K562 (cell line): ENCODE measurements around the gene LRP4. TPM values are rescaled to one million over a fixed set of nuclear protein-coding genes. Genes with fewer than 3 reads are reported as not detected.

Source experiments
- ATF2 ChIP-seq: sonication (generic); formaldehyde crosslinking; IDR thresholded peaks from 2 replicates; pipeline ENCODE4 v1.8.1; 2022; ENCODE audit warnings: missing genetic modification reagents
- CBFB ChIP-seq: sonication (generic); formaldehyde crosslinking; IDR thresholded peaks from 2 replicates; pipeline ENCODE4 v1.4.0; 2020; ENCODE audit warnings: mild to moderate bottlenecking, missing genetic modification reagents
- CEBPG ChIP-seq, 3 experiments: fragments of 200-800 bp in 1 of 3; sonication (Bioruptor generic) in 1 of 3; sonication (generic) in 1 of 3; formaldehyde crosslinking in 1 of 3; IDR thresholded peaks in 2 of 3; conservative IDR thresholded peaks in 1 of 3; 2 replicates each; pipeline versions ENCODE4 v1.6.1 to v1.8.0; 2016 to 2022; ENCODE audit warnings: missing compliant biosample characterization in 2 of 3, missing genetic modification characterization in 2 of 3, mild to moderate bottlenecking in 1 of 3, missing genetic modification reagents in 1 of 3
- CHD4 ChIP-seq: fragments of 200-600 bp; sonication (generic); IDR thresholded peaks from 3 replicates; pipeline ENCODE4 v1.6.1; 2012; ENCODE audit warnings: low read depth, mild to moderate bottlenecking, mixed read lengths, low read length, inconsistent platforms; ENCODE audit not compliant: insufficient read depth, insufficient replicate concordance, poor library complexity, severe bottlenecking
- ELF4 ChIP-seq: fragments of 450-650 bp; formaldehyde crosslinking; IDR thresholded peaks from 2 replicates; pipeline ENCODE4 v1.4.0; 2022; ENCODE audit warnings: missing genetic modification characterization
- IRF9 ChIP-seq: fragments of 450-650 bp; IDR thresholded peaks from 2 replicates; pipeline ENCODE4 v1.6.1; 2016; ENCODE audit warnings: missing biosample characterization, missing genetic modification characterization
- LEF1 ChIP-seq: fragments of 450-650 bp; IDR thresholded peaks from 2 replicates; pipeline ENCODE4 v1.6.1; 2016; ENCODE audit warnings: mild to moderate bottlenecking
- PCBP1 ChIP-seq: fragments of 200-400 bp; formaldehyde crosslinking; IDR thresholded peaks from 2 replicates; pipeline ENCODE4 v1.6.1; 2018; ENCODE audit warnings: mild to moderate bottlenecking, low read depth, low read length; ENCODE audit not compliant: poor library complexity, severe bottlenecking
- SIN3A ChIP-seq, 2 experiments: fragments of 150-350 bp in 1 of 2; IDR thresholded peaks; 2 replicates each; pipeline ENCODE4 v1.6.1; 2011 to 2016; ENCODE audit warnings: borderline replicate concordance in 2 of 2, low read depth in 2 of 2, low read length in 2 of 2, mild to moderate bottlenecking in 2 of 2, moderate library complexity in 2 of 2; ENCODE audit not compliant: control insufficient read depth in 1 of 2
- SP2 ChIP-seq: IDR thresholded peaks from 2 replicates; pipeline ENCODE4 v1.6.1; 2011; ENCODE audit warnings: mild to moderate bottlenecking, low read depth, low read length, moderate library complexity; ENCODE audit not compliant: poor library complexity, severe bottlenecking; ENCODE audit errors: extremely low read depth
- TCF15 ChIP-seq: fragments of 250-450 bp; sonication (Bioruptor Pico); IDR thresholded peaks from 2 replicates; pipeline ENCODE4 v1.8.0; 2022; ENCODE audit warnings: moderate library complexity, mild to moderate bottlenecking, inconsistent platforms
- UBTF ChIP-seq, 2 experiments: IDR thresholded peaks; 2 replicates each; pipeline ENCODE4 v1.6.1; 2012; ENCODE audit warnings: improper control_type of control experiment in 2 of 2, low read depth in 2 of 2, low read length in 2 of 2, borderline replicate concordance in 1 of 2
- XRCC4 ChIP-seq: IDR thresholded peaks from one replicate; pipeline ENCODE4 v1.6.1; 2011; ENCODE audit not compliant: insufficient read depth, insufficient read length; ENCODE audit errors: extremely low read depth
- ZBTB2 ChIP-seq: fragments of 450-650 bp; IDR thresholded peaks from 2 replicates; pipeline ENCODE4 v1.6.1; 2016; ENCODE audit warnings: antibody characterized with exemption
- ZNF695 ChIP-seq: fragments of 450-650 bp; formaldehyde crosslinking; IDR thresholded peaks from 2 replicates; pipeline ENCODE4 v1.4.0; 2020; ENCODE audit warnings: mild to moderate bottlenecking, moderate library complexity
- ZNF76 ChIP-seq: fragments of 250-450 bp; sonication (Bioruptor Pico); IDR thresholded peaks from 2 replicates; pipeline ENCODE4 v1.4.0; 2020; ENCODE audit warnings: mild to moderate bottlenecking, moderate library complexity, borderline replicate concordance
- polyA plus RNA-seq, 8 experiments: library from polyadenylated mRNA; depleted of rRNA in 4 of 8; stranded (reverse) in 5 of 8; unstranded in 3 of 8; fragments of >200 nt; fragmentation: Nextera tagmentation in 2 of 8; fragmentation: Illumina TruSeq in 1 of 8; extraction: Ambion mirVana in 2 of 8; extraction: Trizol in 1 of 8; gene quantifications; 2 replicates each; pipeline versions ENCODE4 v1.2.1 to v1.2.3, GENCODE V29; 2011 to 2014; ENCODE audit warnings: inconsistent platforms in 1 of 8, missing spikeins in 1 of 8
- total RNA-seq, 7 experiments: library from RNA; depleted of rRNA in 6 of 7; stranded (reverse); fragments of >200 nt in 6 of 7; fragmentation: Illumina TruSeq in 2 of 7; extraction: Trizol in 2 of 7; gene quantifications; 2 replicates each; pipeline versions ENCODE4 v1.2.1 to v1.2.3, GENCODE V29; 2011 to 2021; ENCODE audit warnings: low replicate concordance in 1 of 7

The LRP4 gene
- total and polyA plus RNA-seq, 9 of the 15 experiments (the other 6 are each of a cell fraction or from before 2014, with no cell fraction given) = 0.04 to 0.54 (median 0.10) TPM

GRCh38 chr11:46845740-46846509, 72.4 kb downstream of the LRP4 start, which contains the start of gene CKAP5 (continued):
- TF ChIP-seq SIN3A (IDR thresholded peaks at IDR 0.05; ENCODE audit: borderline replicate concordance in 2 of 2, control insufficient read depth in 1 of 2, low read depth in 2 of 2, low read length in 2 of 2) = peak in 1 of 2 experiments; percentile 80; a peak in 3 of 4 replicates
- TF ChIP-seq ZNF695 (CRISPR knock-in tag) = no peak
- peak; percentile 52; the same call in 1 of the 2 replicates for TF ChIP-seq LEF1
- TF ChIP-seq TCF15 = no peak
- no peak for TF ChIP-seq ATF2
- TF ChIP-seq ZNF76 (CRISPR knock-in tag) = no peak
- no peak for TF ChIP-seq IRF9 (tag)
- TF ChIP-seq XRCC4 = no peak
- peak; percentile 87 for TF ChIP-seq CBFB
- no peak for TF ChIP-seq PCBP1
- no peak for TF ChIP-seq CHD4
- peak in 1 of 2 experiments; percentile 5; a peak in 1 of 4 replicates for TF ChIP-seq UBTF (IDR thresholded peaks at IDR 0.05; ENCODE audit: borderline replicate concordance in 1 of 2, low read depth in 2 of 2, low read length in 2 of 2)
- TF ChIP-seq SP2 = no peak
- no peak for TF ChIP-seq ZBTB2
- no peak for TF ChIP-seq CEBPG (CRISPR knock-in tag; IDR thresholded peaks at IDR 0.05)
- 0 out of 4 replicates have a peak, but pooled peaks of 1 of the 2 experiments have one; percentile 20 for TF ChIP-seq CEBPG (tag; conservative IDR thresholded peaks at IDR 0.05 in 1 of 2, IDR thresholded peaks at IDR 0.05 in 1 of 2)
- no peak for TF ChIP-seq ELF4 (CRISPR knock-in tag)
